ENCODE results near the gene DIS3L2.
A peak's percentile ranks its signal among the peaks of the same experiment; 100 is the strongest.

The DIS3L2 gene

GRCh38 chr2:232230560-232230959 is 269.0 kb downstream of the DIS3L2 start:
- no peak for TF ChIP-seq ZFX (IDR thresholded peaks at IDR 0.05; ENCODE audit: borderline replicate concordance)
- peak; percentile 42 for TF ChIP-seq CTCF (IDR thresholded peaks at IDR 0.05)
- H3K27ac ChIP-seq, result no peak overlapping the region

- TF ChIP-seq ZFX (IDR thresholded peaks at IDR 0.05; ENCODE audit: borderline replicate concordance), result no peak
- TF ChIP-seq CTCF (IDR thresholded peaks at IDR 0.05), result no peak
- no peak overlapping the region for H3K27ac ChIP-seq
These were observed 270.0 kb downstream of the DIS3L2 start for GRCh38 chr2:232231554-232231953.

GRCh38 chr2:232232915-232233314 is 271.4 kb downstream of the DIS3L2 start:
- H3K27ac ChIP-seq, result no peak overlapping the region
- TF ChIP-seq CTCF (IDR thresholded peaks at IDR 0.05) (no peak), ZFX (IDR thresholded peaks at IDR 0.05; ENCODE audit: borderline replicate concordance) (no peak)

GRCh38 chr2:232234922-232235615 is 273.6 kb downstream of the DIS3L2 start:
- TF ChIP-seq CTCF (IDR thresholded peaks at IDR 0.05) (no peak), ZFX (IDR thresholded peaks at IDR 0.05; ENCODE audit: borderline replicate concordance) (no peak)
- H3K27ac ChIP-seq, result peak overlapping the region; percentile 62

- peak overlapping the region; percentile 62 for H3K27ac ChIP-seq
- TF ChIP-seq ZFX (IDR thresholded peaks at IDR 0.05; ENCODE audit: borderline replicate concordance) (no peak), CTCF (IDR thresholded peaks at IDR 0.05) (no peak)
These were observed 274.2 kb downstream of the DIS3L2 start for GRCh38 chr2:232235716-232236115.

GRCh38 chr2:232236200-232236599 is 274.7 kb downstream of the DIS3L2 start:
- TF ChIP-seq ZFX (IDR thresholded peaks at IDR 0.05; ENCODE audit: borderline replicate concordance) (no peak), CTCF (IDR thresholded peaks at IDR 0.05) (no peak)
- H3K27ac ChIP-seq, result peak overlapping the region; percentile 62

GRCh38 chr2:232237464-232237863 is 276.0 kb downstream of the DIS3L2 start:
- TF ChIP-seq CTCF (IDR thresholded peaks at IDR 0.05), result no peak
- TF ChIP-seq ZFX (IDR thresholded peaks at IDR 0.05; ENCODE audit: borderline replicate concordance), result no peak
- no peak overlapping the region for H3K27ac ChIP-seq
